Measurements from ENCODE around the gene LRRC8C.

LRRC8C gene

GRCh38 chr1:89734442-89734841, 101.5 kb downstream of the LRRC8C start:
- no peak for TF ChIP-seq CTCF (IDR thresholded peaks at IDR 0.05; ENCODE audit: low read depth, low read length)
- H3K4me3 ChIP-seq (ENCODE audit: low read depth, low read length): no peak overlapping the region

- H3K4me3 ChIP-seq (ENCODE audit: low read depth, low read length): no peak overlapping the region
Measured at GRCh38 chr1:89735479-89735878, 102.6 kb downstream of the LRRC8C start.

GRCh38 chr1:89736937-89737733, 104.2 kb downstream of the LRRC8C start:
- TF ChIP-seq CTCF (IDR thresholded peaks at IDR 0.05; ENCODE audit: low read depth, low read length): no peak
- H3K4me3 ChIP-seq (ENCODE audit: low read depth, low read length): no peak overlapping the region

More at GRCh38 chr1:89735479-89735878, 102.6 kb downstream of the LRRC8C start:
- no peak for TF ChIP-seq CTCF (IDR thresholded peaks at IDR 0.05; ENCODE audit: low read depth, low read length)

GRCh38 chr1:89737985-89738510, 105.1 kb downstream of the LRRC8C start:
- no peak overlapping the region for H3K4me3 ChIP-seq (ENCODE audit: low read depth, low read length)
- TF ChIP-seq CTCF (IDR thresholded peaks at IDR 0.05; ENCODE audit: low read depth, low read length): no peak

- TF ChIP-seq CTCF (IDR thresholded peaks at IDR 0.05; ENCODE audit: low read depth, low read length): no peak
- no peak overlapping the region for H3K4me3 ChIP-seq (ENCODE audit: low read depth, low read length)
Measured at GRCh38 chr1:89739013-89739843, 106.3 kb downstream of the LRRC8C start.

- TF ChIP-seq CTCF (IDR thresholded peaks at IDR 0.05; ENCODE audit: low read depth, low read length): no peak
- H3K4me3 ChIP-seq (ENCODE audit: low read depth, low read length): no peak overlapping the region
Measured at GRCh38 chr1:89739844-89740216, 106.9 kb downstream of the LRRC8C start.

GRCh38 chr1:89743788-89744187, 110.9 kb downstream of the LRRC8C start:
- no peak overlapping the region for H3K4me3 ChIP-seq (ENCODE audit: low read depth, low read length)
- no peak for TF ChIP-seq CTCF (IDR thresholded peaks at IDR 0.05; ENCODE audit: low read depth, low read length)
